IMR-90 (cell line): ENCODE results near the gene PAK1IP1. TPM values are rescaled to one million over a fixed set of nuclear protein-coding genes. Genes with fewer than 3 reads are reported as not detected.

ENCODE experiments used
- ATAC-seq: fragments of 200-7000 bp; cut with Tn5 transposase; 2 replicates; pipeline ENCODE4 v1.9.1; 2020; ENCODE audit warnings: low read depth, mild to moderate bottlenecking, moderate library complexity
- BruUV-seq: library from RNA; stranded (reverse); fragments of 400-500 nt; replicated peaks from 2 replicates; lab custom pipeline; 2021; lab: Mats Ljungman, UMichigan
- CTCF ChIA-PET: fragments of 300-600 bp; formaldehyde crosslinking; extraction: SDS; loops from one replicate; lab custom pipeline; 2021; ENCODE audit warnings: antibody characterized with exemption; lab: Yijun Ruan, JAX
- POLR2A ChIA-PET: fragments of 300-600 bp; sonication (Branson Sonifier 250); formaldehyde crosslinking; loops from one replicate; lab custom pipeline; 2022; ENCODE audit warnings: antibody characterized with exemption; ENCODE audit not compliant: unreplicated experiment; lab: Charles Lee
- DNase-seq: peaks from one replicate; pipeline ENCODE4 v3.0.0; 2013
- H2AFZ ChIP-seq: replicated peaks from 2 replicates; pipeline ENCODE3; 2013; ENCODE audit warnings: low read length, mild to moderate bottlenecking; ENCODE audit not compliant: poor library complexity
- H2AK5ac ChIP-seq: 2 replicates; pipeline ENCODE4 v1.6.1; 2013; ENCODE audit warnings: low read depth, low read length, inconsistent platforms
- H2AK9ac ChIP-seq: replicated peaks from 2 replicates; pipeline ENCODE3; 2013; ENCODE audit warnings: mild to moderate bottlenecking, low read depth, low read length, moderate library complexity; ENCODE audit not compliant: poor library complexity
- H2BK120ac ChIP-seq: 2 replicates; pipeline ENCODE4 v1.6.1; 2013; ENCODE audit warnings: low read depth, low read length, inconsistent platforms
- H2BK15ac ChIP-seq: 3 replicates; pipeline ENCODE4 v1.6.1; 2013; ENCODE audit warnings: low read depth, low read length, inconsistent platforms
- H2BK20ac ChIP-seq: 2 replicates; pipeline ENCODE4 v1.6.1; 2013; ENCODE audit warnings: low read depth, mild to moderate bottlenecking, inconsistent platforms, low read length, moderate library complexity
- H2BK5ac ChIP-seq: 2 replicates; pipeline ENCODE4 v1.6.1; 2013; ENCODE audit warnings: mild to moderate bottlenecking, low read depth, low read length, inconsistent platforms; ENCODE audit not compliant: poor library complexity, severe bottlenecking
- H3K14ac ChIP-seq: replicated peaks from 2 replicates; pipeline ENCODE4 v1.6.1; 2013; ENCODE audit warnings: low read depth, low read length, inconsistent platforms
- H3K18ac ChIP-seq: 2 replicates; pipeline ENCODE4 v1.6.1; 2013; ENCODE audit warnings: low read depth, low read length, control low read depth
- H3K23ac ChIP-seq: 2 replicates; pipeline ENCODE4 v1.6.1; 2013; ENCODE audit warnings: low read depth, low read length, inconsistent platforms
- H3K27ac ChIP-seq: 2 replicates; pipeline ENCODE4 v1.5.1; 2013; ENCODE audit warnings: mild to moderate bottlenecking, control low read depth, low read length; ENCODE audit not compliant: insufficient read depth
- H3K27me3 ChIP-seq: 2 replicates; pipeline ENCODE4 v1.6.1; 2013; ENCODE audit warnings: low read length; ENCODE audit not compliant: control insufficient read depth, insufficient read depth
- H3K36me3 ChIP-seq: 2 replicates; pipeline ENCODE4 v1.6.1; 2013; ENCODE audit warnings: low read length, mixed read lengths; ENCODE audit not compliant: control insufficient read depth, insufficient read depth
- H3K4ac ChIP-seq: 2 replicates; pipeline ENCODE4 v1.6.1; 2013; ENCODE audit warnings: low read depth, low read length, inconsistent platforms
- H3K4me1 ChIP-seq: 2 replicates; pipeline ENCODE4 v1.6.1; 2013; ENCODE audit warnings: low read length, mixed read lengths; ENCODE audit not compliant: control insufficient read depth, insufficient read depth
- H3K4me2 ChIP-seq: 2 replicates; pipeline ENCODE4 v1.6.1; 2013; ENCODE audit warnings: low read depth, mild to moderate bottlenecking, control low read depth, low read length, moderate library complexity
- H3K4me3 ChIP-seq: 2 replicates; pipeline ENCODE4 v1.5.1; 2013; ENCODE audit warnings: low read depth, mild to moderate bottlenecking, control low read depth, low read length, moderate library complexity; ENCODE audit not compliant: insufficient read depth
- H3K56ac ChIP-seq: 2 replicates; pipeline ENCODE4 v1.6.1; 2013; ENCODE audit warnings: low read length, inconsistent platforms; ENCODE audit not compliant: insufficient read depth; ENCODE audit errors: extremely low read depth
- H3K79me1 ChIP-seq, 2 experiments: 2 replicates each; pipeline ENCODE4 v1.6.1; 2013; ENCODE audit warnings: low read length in 2 of 2, inconsistent platforms in 1 of 2, low read depth in 1 of 2
- H3K9ac ChIP-seq: 2 replicates; pipeline ENCODE4 v1.6.1; 2013; ENCODE audit warnings: low read depth, low read length, control low read depth
- H3K9me1 ChIP-seq: 2 replicates; pipeline ENCODE4 v1.6.1; 2013; ENCODE audit warnings: low read length, inconsistent platforms; ENCODE audit not compliant: insufficient read depth
- H3K9me3 ChIP-seq: 2 replicates; pipeline ENCODE4 v1.6.1; 2013; ENCODE audit warnings: low read length; ENCODE audit not compliant: control insufficient read depth, insufficient read depth
- H4K20me1 ChIP-seq: 2 replicates; pipeline ENCODE4 v1.6.1; 2013; ENCODE audit warnings: low read length, inconsistent platforms; ENCODE audit not compliant: insufficient read depth
- H4K5ac ChIP-seq: 2 replicates; pipeline ENCODE4 v1.6.1; 2013; ENCODE audit warnings: mild to moderate bottlenecking, low read depth, low read length, control low read depth
- H4K8ac ChIP-seq, 2 experiments: 2 replicates each; pipeline ENCODE4 v1.6.1; 2013; ENCODE audit warnings: low read depth in 2 of 2, low read length in 2 of 2, control low read depth in 1 of 2, inconsistent platforms in 1 of 2
- H4K91ac ChIP-seq: 2 replicates; pipeline ENCODE4 v1.6.1; 2013; ENCODE audit warnings: low read depth, low read length, inconsistent platforms; ENCODE audit not compliant: insufficient read depth
- MAZ ChIP-seq: IDR thresholded peaks from 2 replicates; pipeline ENCODE4 v1.6.1; 2012; ENCODE audit warnings: low read depth, mild to moderate bottlenecking, low read length, improper control_type of control experiment, moderate library complexity, borderline replicate concordance
- POLR2A ChIP-seq: IDR thresholded peaks from 2 replicates; pipeline ENCODE4 v1.6.1; 2012; ENCODE audit warnings: mild to moderate bottlenecking, low read depth, low read length
- WGBS, 2 experiments: methylation state at CpG; one replicate each; pipeline versions ENCODE4 v1.1.5 to v1.1.7; 2013; ENCODE audit warnings: missing lambda C conversion rate in 2 of 2; ENCODE audit not compliant: insufficient read length in 1 of 2; ENCODE audit errors: extremely low coverage in 2 of 2; 5-methylcytosine and 5-hydroxymethylcytosine counted together
- dilution Hi-C: fragments of 300-500 bp; cut with HindIII; formaldehyde crosslinking; loops from one replicate; pipeline ENCODE4 v1.14.3; 2018; ENCODE audit warnings: low sequenced_read_pairs; ENCODE audit not compliant: unreplicated experiment
- in situ Hi-C: fragments of 300-500 bp; cut with MboI; formaldehyde crosslinking; loops from 3 replicates; pipeline ENCODE4 v1.14.3; 2019; ENCODE audit warnings: low sequenced_read_pairs, inconsistent platforms, mixed read lengths
- intact Hi-C: fragments of 100-400 bp; cut with micrococcal nuclease; formaldehyde crosslinking; loops from 2 replicates; pipeline ENCODE4 v1.10.0; 2022
- polyA plus RNA-seq, 3 experiments: library from polyadenylated mRNA; depleted of rRNA; stranded (reverse); fragments of >200 nt; gene quantifications; 2 replicates each; pipeline ENCODE4 v1.2.3, GENCODE V29; 2012; ENCODE audit warnings: low replicate concordance in 1 of 3
- total RNA-seq: library from RNA; depleted of rRNA; stranded (reverse); fragments of >200 nt; gene quantifications from 2 replicates; pipeline ENCODE4 v1.2.3, GENCODE V29; 2012
- TF ChIP-seq, protein P1 (sequence below): fragments of 150-350 bp; IDR thresholded peaks from 2 replicates; pipeline ENCODE4 v1.6.1; 2016; ENCODE audit warnings: low read depth, mild to moderate bottlenecking, low read length, moderate library complexity, borderline replicate concordance

The PAK1IP1 gene
- total and polyA plus RNA-seq, 2 of the 4 experiments (the other 2 are of a cell fraction): 16.9 to 22.9 TPM

DNA sequence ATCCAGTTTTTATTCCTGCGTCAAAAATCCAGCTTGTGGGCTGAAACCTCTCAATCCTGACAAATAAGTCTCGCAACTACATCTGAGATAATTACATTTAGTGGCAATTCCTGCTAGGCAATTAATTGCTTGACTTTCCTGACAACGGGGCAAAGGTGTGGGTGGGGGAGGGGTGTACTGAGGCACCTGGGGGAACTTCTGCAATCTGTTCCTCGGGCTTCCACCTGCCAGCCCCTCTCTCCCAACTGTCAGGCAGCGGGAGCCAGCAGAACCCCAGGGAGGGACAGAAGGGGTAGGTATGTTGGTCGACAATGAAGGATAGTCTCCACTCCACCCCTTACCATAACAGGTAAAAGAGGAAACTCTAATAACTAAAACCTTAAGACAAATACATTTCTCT, 7.2 kb upstream of the PAK1IP1 start:
- H4K5ac ChIP-seq: no peak overlapping the region
- H2AFZ ChIP-seq: no peak overlapping the region
- H3K56ac ChIP-seq: no peak overlapping the region
- no peaks in the 10 kb centered on the region for H3K79me1 ChIP-seq
- H3K4me2 ChIP-seq: no peak overlapping the region
- H3K4me1 ChIP-seq: no peaks in the 10 kb centered on the region
- H3K4me3 ChIP-seq: no peak overlapping the region
- no peak overlapping the region for H2AK5ac ChIP-seq
- H4K91ac ChIP-seq: no peak overlapping the region
- DNase-seq: no peak
- no peak overlapping the region for H3K27ac ChIP-seq
- no CpG with 5 or more reads among the region's 6 CpGs for WGBS, 2 experiments
- intact Hi-C loops: no loop called here
- in situ Hi-C loops: no loop called here
- H3K9me1 ChIP-seq: no peaks in the 10 kb centered on the region
- ATAC-seq: no peak
- H3K18ac ChIP-seq: no peak overlapping the region
- POLR2A ChIA-PET: no interaction called here
- peaks cover 10% of the 10 kb centered on the region for H3K27me3 ChIP-seq
- BruUV-seq: no TSS peak
- H3K23ac ChIP-seq: no peak overlapping the region
- no peak overlapping the region for H2BK15ac ChIP-seq
- no peak overlapping the region for H2BK120ac ChIP-seq
- CTCF ChIA-PET: no interaction called here
- H3K14ac ChIP-seq: no peak overlapping the region
- H2BK20ac ChIP-seq: no peak overlapping the region
- dilution Hi-C loops: no loop called here
- no peaks in the 10 kb centered on the region for H3K9me3 ChIP-seq
- H4K20me1 ChIP-seq: no peaks in the 10 kb centered on the region
- no peak overlapping the region for H3K4ac ChIP-seq
- H3K9ac ChIP-seq: no peak overlapping the region
- no peak overlapping the region for H2AK9ac ChIP-seq
- H4K8ac ChIP-seq: no peak overlapping the region
- no peak overlapping the region for H2BK5ac ChIP-seq
- no peak for TF ChIP-seq MAZ
- TF ChIP-seq, protein P1, sequence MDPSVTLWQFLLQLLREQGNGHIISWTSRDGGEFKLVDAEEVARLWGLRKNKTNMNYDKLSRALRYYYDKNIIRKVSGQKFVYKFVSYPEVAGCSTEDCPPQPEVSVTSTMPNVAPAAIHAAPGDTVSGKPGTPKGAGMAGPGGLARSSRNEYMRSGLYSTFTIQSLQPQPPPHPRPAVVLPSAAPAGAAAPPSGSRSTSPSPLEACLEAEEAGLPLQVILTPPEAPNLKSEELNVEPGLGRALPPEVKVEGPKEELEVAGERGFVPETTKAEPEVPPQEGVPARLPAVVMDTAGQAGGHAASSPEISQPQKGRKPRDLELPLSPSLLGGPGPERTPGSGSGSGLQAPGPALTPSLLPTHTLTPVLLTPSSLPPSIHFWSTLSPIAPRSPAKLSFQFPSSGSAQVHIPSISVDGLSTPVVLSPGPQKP: no peak
- no peak for TF ChIP-seq POLR2A
- H3K36me3 ChIP-seq: no peaks in the 10 kb centered on the region
